ENCODE measurements around the gene C2orf69. TPM values are rescaled to one million over a fixed set of nuclear protein-coding genes. Genes with fewer than 3 reads are reported as not detected.

C2orf69 gene
- polyA plus RNA-seq, 3 donors, result 5.5 to 9.4 (median 6.9) TPM

DNA sequence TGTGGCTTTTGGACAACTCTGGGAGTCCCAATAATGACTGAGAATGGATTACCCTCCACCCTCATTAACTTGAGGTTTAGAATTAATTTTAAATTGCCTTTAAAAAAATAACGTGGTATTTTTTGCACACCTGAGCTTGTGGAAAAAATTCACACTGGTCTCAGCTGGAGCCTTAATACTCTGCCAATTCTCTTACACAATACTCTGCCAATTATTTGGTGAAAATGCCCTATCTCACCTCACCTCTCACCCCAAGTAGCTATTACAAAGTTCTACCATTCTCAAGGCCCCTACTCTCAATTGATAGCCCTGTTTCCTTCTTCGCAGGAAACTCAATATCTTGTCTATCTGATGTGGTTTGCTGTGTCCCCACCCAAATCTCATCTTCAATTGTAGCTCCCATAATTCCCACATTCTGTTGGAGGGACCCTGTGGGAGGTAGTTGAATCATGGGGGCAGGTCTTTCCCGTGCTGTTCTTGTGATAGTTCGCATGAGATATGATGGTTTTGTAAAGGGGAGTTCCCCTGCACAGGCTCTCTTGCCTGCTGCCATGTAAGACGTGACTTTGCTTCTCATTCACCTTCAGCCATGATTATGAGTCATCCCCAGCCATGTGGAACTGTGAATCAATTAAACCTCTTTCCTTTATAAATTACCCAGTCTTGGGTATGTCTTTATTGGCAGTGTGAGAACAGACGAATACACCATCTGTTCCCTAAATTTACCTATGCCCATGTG, 27.4 kb upstream of the C2orf69 start:
- TF ChIP-seq, protein P1, sequence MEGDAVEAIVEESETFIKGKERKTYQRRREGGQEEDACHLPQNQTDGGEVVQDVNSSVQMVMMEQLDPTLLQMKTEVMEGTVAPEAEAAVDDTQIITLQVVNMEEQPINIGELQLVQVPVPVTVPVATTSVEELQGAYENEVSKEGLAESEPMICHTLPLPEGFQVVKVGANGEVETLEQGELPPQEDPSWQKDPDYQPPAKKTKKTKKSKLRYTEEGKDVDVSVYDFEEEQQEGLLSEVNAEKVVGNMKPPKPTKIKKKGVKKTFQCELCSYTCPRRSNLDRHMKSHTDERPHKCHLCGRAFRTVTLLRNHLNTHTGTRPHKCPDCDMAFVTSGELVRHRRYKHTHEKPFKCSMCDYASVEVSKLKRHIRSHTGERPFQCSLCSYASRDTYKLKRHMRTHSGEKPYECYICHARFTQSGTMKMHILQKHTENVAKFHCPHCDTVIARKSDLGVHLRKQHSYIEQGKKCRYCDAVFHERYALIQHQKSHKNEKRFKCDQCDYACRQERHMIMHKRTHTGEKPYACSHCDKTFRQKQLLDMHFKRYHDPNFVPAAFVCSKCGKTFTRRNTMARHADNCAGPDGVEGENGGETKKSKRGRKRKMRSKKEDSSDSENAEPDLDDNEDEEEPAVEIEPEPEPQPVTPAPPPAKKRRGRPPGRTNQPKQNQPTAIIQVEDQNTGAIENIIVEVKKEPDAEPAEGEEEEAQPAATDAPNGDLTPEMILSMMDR (IDR thresholded peaks at IDR 0.05), result no peak
- Mint-ChIP-seq H3K9me3 (peaks cover 0 to 5% (median under 1%) of the 10 kb centered on the region in 7 donors), H3K27me3 (ENCODE audit: low read depth in 3 of 3) (peaks cover 0 to 1% (median 0%) of the 10 kb centered on the region in 3 donors), H3K27ac (no peak overlapping the region), H3K36me3 (no peaks in the 10 kb centered on the region), H3K4me3 (no peak overlapping the region), H3K4me1 (no peaks in the 10 kb centered on the region)
- WGBS (ENCODE audit: insufficient coverage), result 100% methylated on average over 1 of the region's 6 CpGs
- Histone ChIP-seq H3K4me2 (replicated peaks; ENCODE audit: extremely low read depth, low read length, poor library complexity, severe bottlenecking) (no peak overlapping the region), H3K4me1 (ENCODE audit: control insufficient read depth in 1 of 2, insufficient read depth in 2 of 2, low read length in 2 of 2) (no peaks in the 10 kb centered on the region), H3K27me3 (ENCODE audit: control insufficient read depth in 2 of 2, insufficient read depth in 2 of 2, low read length in 2 of 2) (no peaks in the 10 kb centered on the region), H2AFZ (ENCODE audit: insufficient read depth, low read depth, low read length, poor library complexity, severe bottlenecking) (no peak overlapping the region), H3K9me3 (replicated peaks in 1 of 2; ENCODE audit: control insufficient read depth in 1 of 2, insufficient read depth in 1 of 2, low read length in 2 of 2) (no peaks in the 10 kb centered on the region), H3K9ac (ENCODE audit: insufficient read depth, low read length, poor library complexity, severe bottlenecking) (no peak overlapping the region), H3K4me3 (replicated peaks in 1 of 3; ENCODE audit: low read depth in 2 of 3, low read length in 3 of 3) (no peak overlapping the region), H3K79me2 (ENCODE audit: insufficient read depth, low read length) (no peaks in the 10 kb centered on the region), H4K20me1 (ENCODE audit: insufficient read depth, low read length) (no peaks in the 10 kb centered on the region), H3K36me3 (replicated peaks in 1 of 2; ENCODE audit: control insufficient read depth in 1 of 2, insufficient read depth in 2 of 2, low read length in 2 of 2) (no peaks in the 10 kb centered on the region), H3K27ac (ENCODE audit: low read depth in 1 of 2, low read length in 2 of 2) (no peak overlapping the region)
- intact Hi-C loops (cut with micrococcal nuclease), result no loop called here
- DNase-seq, result no peak

DNA sequence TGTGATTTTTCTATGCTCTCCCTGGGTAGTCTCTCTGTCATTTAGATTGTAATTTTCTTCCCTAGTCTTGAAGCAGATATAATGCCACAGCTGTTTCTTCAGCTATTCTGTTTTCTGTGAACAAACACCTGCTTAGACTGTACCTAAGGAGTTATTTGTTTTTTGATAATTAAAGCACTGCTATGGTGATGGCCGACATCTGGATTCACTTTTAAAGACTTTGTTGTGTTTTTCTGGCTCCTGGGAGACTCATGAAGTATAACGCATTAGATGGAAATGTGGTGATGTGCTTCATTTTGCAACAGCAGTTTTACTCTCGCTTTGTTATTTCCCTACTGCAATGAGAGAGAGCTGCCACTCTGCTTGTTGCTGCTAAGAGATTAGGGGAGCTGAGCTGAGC, 15.7 kb upstream of the C2orf69 start:
- Histone ChIP-seq H3K4me3 (replicated peaks in 1 of 3; ENCODE audit: low read depth in 2 of 3, low read length in 3 of 3) (no peak overlapping the region), H3K9ac (ENCODE audit: insufficient read depth, low read length, poor library complexity, severe bottlenecking) (no peak overlapping the region), H3K27ac (ENCODE audit: low read depth in 1 of 2, low read length in 2 of 2) (no peak overlapping the region), H3K9me3 (replicated peaks in 1 of 2; ENCODE audit: control insufficient read depth in 1 of 2, insufficient read depth in 1 of 2, low read length in 2 of 2) (no peaks in the 10 kb centered on the region), H3K27me3 (ENCODE audit: control insufficient read depth in 2 of 2, insufficient read depth in 2 of 2, low read length in 2 of 2) (no peaks in the 10 kb centered on the region), H2AFZ (ENCODE audit: insufficient read depth, low read depth, low read length, poor library complexity, severe bottlenecking) (no peak overlapping the region), H3K79me2 (ENCODE audit: insufficient read depth, low read length) (no peaks in the 10 kb centered on the region), H3K4me2 (replicated peaks; ENCODE audit: extremely low read depth, low read length, poor library complexity, severe bottlenecking) (no peak overlapping the region), H4K20me1 (ENCODE audit: insufficient read depth, low read length) (no peaks in the 10 kb centered on the region), H3K4me1 (ENCODE audit: control insufficient read depth in 1 of 2, insufficient read depth in 2 of 2, low read length in 2 of 2) (no peaks in the 10 kb centered on the region), H3K36me3 (replicated peaks in 1 of 2; ENCODE audit: control insufficient read depth in 1 of 2, insufficient read depth in 2 of 2, low read length in 2 of 2) (no peaks in the 10 kb centered on the region)
- intact Hi-C loops (cut with micrococcal nuclease), result no loop called here
- no peak for DNase-seq
- TF ChIP-seq, protein P1 (IDR thresholded peaks at IDR 0.05), result no peak
- H3K4me3 Mint-ChIP-seq, result no peak overlapping the region
- H3K4me1 Mint-ChIP-seq, result no peaks in the 10 kb centered on the region
- peaks cover 0 to 3% (median 0%) of the 10 kb centered on the region in 7 donors for H3K9me3 Mint-ChIP-seq
- peaks cover 0 to 1% (median 0%) of the 10 kb centered on the region in 3 donors for H3K27me3 Mint-ChIP-seq (ENCODE audit: low read depth in 3 of 3)
- H3K36me3 Mint-ChIP-seq, result no peaks in the 10 kb centered on the region
- WGBS (ENCODE audit: insufficient coverage), result 100% methylated on average over 1 of the region's 3 CpGs
- no peak overlapping the region for H3K27ac Mint-ChIP-seq

Data from CD14-positive monocyte (primary cell).